Lower leg skin (tissue), 4 donors: ENCODE measurements around the gene FBN1. TPM values are rescaled to one million over a fixed set of nuclear protein-coding genes. Genes with fewer than 3 reads are reported as not detected.

ENCODE experiments used
- DNase-seq, 2 donors: peaks; one replicate each; pipeline ENCODE4 v3.0.0-alpha.2; 2019; ENCODE audit warnings: low spot score in 2 of 2
- H3K4me3 ChIP-seq: fragments of 200-600 bp; sonication (generic); 2 replicates; pipeline ENCODE4 v1.5.1; 2017; ENCODE audit warnings: mild to moderate bottlenecking, low read depth; ENCODE audit not compliant: poor library complexity, severe bottlenecking
- CTCF ChIP-seq, 3 donors: fragments of 450-650 bp; IDR thresholded peaks; one replicate each; pipeline ENCODE4 v1.5.1; 2016; ENCODE audit warnings: antibody characterized with exemption in 3 of 3, mild to moderate bottlenecking in 3 of 3, moderate library complexity in 2 of 3
- POLR2A ChIP-seq, 2 donors: fragments of 450-650 bp; IDR thresholded peaks; one replicate each; pipeline ENCODE4 v1.6.1; 2016 to 2017; ENCODE audit warnings: antibody characterized with exemption in 2 of 2, mild to moderate bottlenecking in 1 of 2, moderate library complexity in 1 of 2
- WGBS, 2 donors: methylation state at CpG; one replicate each; pipeline ENCODE4 v1.1.5; 2018; 5-methylcytosine and 5-hydroxymethylcytosine counted together
- intact Hi-C: fragments of 100-400 bp; cut with DNase I; formaldehyde crosslinking; loops from one replicate; pipeline ENCODE4 v1.15.0; 2023; ENCODE audit warnings: low total_unique reads
- total RNA-seq, 4 donors: library from RNA; depleted of rRNA; stranded (reverse); fragments of >200 nt; gene quantifications; one replicate each; pipeline ENCODE4 v1.1.0, GENCODE V29; 2016

The FBN1 gene
- total RNA-seq, 4 donors from 2014 or later, result 15.0 to 59.3 (median 24.0) TPM

- no peak for TF ChIP-seq POLR2A (IDR thresholded peaks at IDR 0.05)
- no peak for TF ChIP-seq CTCF (IDR thresholded peaks at IDR 0.05)
- no peak overlapping the region for H3K4me3 ChIP-seq
- 69 to 76% methylated on average over 2 of the region's 2 CpGs for WGBS, 2 donors
- intact Hi-C loops, result no loop called here
- no peak for DNase-seq
Observed at GRCh38 chr15:48515500-48515899, 130.0 kb downstream of the FBN1 start.

- 96% methylated on average over 2 of the region's 2 CpGs for WGBS, 2 donors
- DNase-seq, result no peak
- intact Hi-C loops, result no loop called here
Observed at GRCh38 chr15:48514103-48514816, 131.2 kb downstream of the FBN1 start.

GRCh38 chr15:48510976-48511375 lies 134.5 kb downstream of the FBN1 start:
- DNase-seq, result peak in 1 of 2 donors; percentile 45
- TF ChIP-seq POLR2A (IDR thresholded peaks at IDR 0.05), result no peak
- no peak for TF ChIP-seq CTCF (IDR thresholded peaks at IDR 0.05)
- H3K4me3 ChIP-seq, result no peak overlapping the region
- 49 to 59% methylated on average over 6 of the region's 6 CpGs for WGBS, 2 donors
- intact Hi-C loops, result no loop called here

More at GRCh38 chr15:48514103-48514816, 131.2 kb downstream of the FBN1 start:
- no peak for TF ChIP-seq POLR2A (IDR thresholded peaks at IDR 0.05)
- TF ChIP-seq CTCF (IDR thresholded peaks at IDR 0.05), result no peak
- no peak overlapping the region for H3K4me3 ChIP-seq

GRCh38 chr15:48507416-48508065 lies 138.0 kb downstream of the FBN1 start:
- intact Hi-C loops, result no loop called here
- no peak for DNase-seq

GRCh38 chr15:48505067-48505466 lies 140.4 kb downstream of the FBN1 start:
- no peak for DNase-seq
- no peak overlapping the region for H3K4me3 ChIP-seq
- intact Hi-C loops, result no loop called here
- WGBS, 2 donors, result 81 to 85% methylated on average over 3 of the region's 3 CpGs
- TF ChIP-seq POLR2A (IDR thresholded peaks at IDR 0.05) (no peak), CTCF (IDR thresholded peaks at IDR 0.05) (no peak)

More at GRCh38 chr15:48507416-48508065, 138.0 kb downstream of the FBN1 start:
- WGBS, 2 donors, result 45 to 47% methylated on average over 2 of the region's 2 CpGs
- no peak overlapping the region for H3K4me3 ChIP-seq
- TF ChIP-seq CTCF (IDR thresholded peaks at IDR 0.05) (no peak), POLR2A (IDR thresholded peaks at IDR 0.05) (no peak)
